ENCODE results near the gene PEMT. TPM values are rescaled to one million over a fixed set of nuclear protein-coding genes. Genes with fewer than 3 reads are reported as not detected.
"Not testable (repeated sequence)": the region's sequence is repeated elsewhere in the genome, so short reads cannot be mapped to it uniquely, and the experiment has no call there.

PEMT gene
- total RNA-seq, 1 experiment from 2014 or later = 53.1 TPM

DNA sequence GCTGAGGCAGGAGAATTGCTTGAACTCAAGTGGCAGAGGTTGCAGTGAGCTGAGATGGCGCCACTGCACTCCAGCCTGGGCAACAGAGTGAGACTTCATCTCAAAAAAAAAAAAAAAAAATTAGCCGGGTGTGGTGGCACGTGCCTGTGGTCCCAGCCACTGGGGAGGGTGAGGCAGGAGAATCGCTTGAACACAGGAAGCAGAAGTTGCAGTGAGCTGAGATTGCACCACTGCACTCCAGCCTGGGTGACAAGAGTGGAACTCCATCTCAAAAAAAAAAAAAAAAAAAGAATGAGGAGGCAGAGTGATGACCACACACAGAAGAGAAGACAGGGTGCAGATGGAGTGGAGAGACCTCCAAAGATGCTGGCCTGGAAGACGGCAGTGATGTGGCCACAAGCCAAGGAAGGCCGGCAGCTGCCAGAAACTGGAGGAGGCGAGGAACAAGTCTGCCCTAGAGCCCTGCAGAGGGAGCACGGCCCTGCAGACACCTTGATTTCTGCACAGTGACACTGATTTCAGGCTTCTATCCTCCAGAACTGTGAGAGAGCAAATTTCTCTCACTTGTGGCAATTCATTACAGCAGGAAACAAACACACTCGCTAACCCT, 48.3 kb upstream of the PEMT start:
- CTCF ChIA-PET = interaction anchor here (1.4 to 4.0 kb wide), 2 partner anchors 26 to 143 kb away, joined by 4 to 49 read pairs; partner anchors contain the start of gene RASD1
- DNase-seq (ENCODE audit: low spot score); H3K27me3 Mint-ChIP-seq (ENCODE audit: low read depth); ATAC-seq; H3K4me1 Mint-ChIP-seq; H3K4me3 Mint-ChIP-seq; H3K27ac Mint-ChIP-seq; H3K36me3 Mint-ChIP-seq; H3K9me3 Mint-ChIP-seq: not testable (repeated sequence)
- POLR2A ChIA-PET = interaction anchor here (0.7 kb wide), 1 partner anchor 708 kb away, joined by 6 read pairs; no protein-coding TSS in a partner anchor

DNA sequence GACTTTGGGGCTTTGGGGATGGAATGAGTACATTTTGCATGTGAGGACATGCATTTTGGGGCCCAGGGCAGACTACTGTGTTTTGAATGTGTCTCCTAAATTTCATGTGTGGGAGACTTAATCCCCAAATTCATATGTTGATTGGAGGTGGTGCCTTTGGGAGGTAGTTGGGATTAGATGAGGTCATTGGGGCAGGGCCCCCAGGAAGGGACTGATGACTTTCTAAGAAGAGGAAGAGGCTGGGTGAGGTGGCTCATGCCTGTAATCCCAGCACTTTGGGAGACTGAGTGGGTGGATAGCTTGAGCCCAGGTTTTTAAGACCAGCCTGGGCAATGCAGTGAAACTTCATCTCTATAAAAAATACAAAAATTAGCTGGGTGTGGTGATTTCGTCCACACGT, 47.0 kb upstream of the PEMT start:
- POLR2A ChIA-PET = interaction anchor here (0.6 kb wide), 1 partner anchor 52 kb away, joined by 3 read pairs; no protein-coding TSS in a partner anchor
- no peak for DNase-seq (ENCODE audit: low spot score)
- TF ChIP-seq, protein P1, sequence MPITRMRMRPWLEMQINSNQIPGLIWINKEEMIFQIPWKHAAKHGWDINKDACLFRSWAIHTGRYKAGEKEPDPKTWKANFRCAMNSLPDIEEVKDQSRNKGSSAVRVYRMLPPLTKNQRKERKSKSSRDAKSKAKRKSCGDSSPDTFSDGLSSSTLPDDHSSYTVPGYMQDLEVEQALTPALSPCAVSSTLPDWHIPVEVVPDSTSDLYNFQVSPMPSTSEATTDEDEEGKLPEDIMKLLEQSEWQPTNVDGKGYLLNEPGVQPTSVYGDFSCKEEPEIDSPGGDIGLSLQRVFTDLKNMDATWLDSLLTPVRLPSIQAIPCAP (CRISPR knock-in tag; IDR thresholded peaks at IDR 0.05) = no peak
- no peak for TF ChIP-seq FOXP1 (CRISPR knock-in tag; IDR thresholded peaks at IDR 0.05; ENCODE audit: borderline replicate concordance)
- no peak for TF ChIP-seq ZNF425 (CRISPR knock-in tag; conservative IDR thresholded peaks at IDR 0.05)
- no peak for TF ChIP-seq TP53 (CRISPR knock-in tag; IDR thresholded peaks at IDR 0.05)
- no peak for TF ChIP-seq RORB (CRISPR knock-in tag; IDR thresholded peaks at IDR 0.05)
- TF ChIP-seq, protein P2, sequence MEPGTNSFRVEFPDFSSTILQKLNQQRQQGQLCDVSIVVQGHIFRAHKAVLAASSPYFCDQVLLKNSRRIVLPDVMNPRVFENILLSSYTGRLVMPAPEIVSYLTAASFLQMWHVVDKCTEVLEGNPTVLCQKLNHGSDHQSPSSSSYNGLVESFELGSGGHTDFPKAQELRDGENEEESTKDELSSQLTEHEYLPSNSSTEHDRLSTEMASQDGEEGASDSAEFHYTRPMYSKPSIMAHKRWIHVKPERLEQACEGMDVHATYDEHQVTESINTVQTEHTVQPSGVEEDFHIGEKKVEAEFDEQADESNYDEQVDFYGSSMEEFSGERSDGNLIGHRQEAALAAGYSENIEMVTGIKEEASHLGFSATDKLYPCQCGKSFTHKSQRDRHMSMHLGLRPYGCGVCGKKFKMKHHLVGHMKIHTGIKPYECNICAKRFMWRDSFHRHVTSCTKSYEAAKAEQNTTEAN (CRISPR knock-in tag; IDR thresholded peaks at IDR 0.05) = no peak
- TF ChIP-seq SP1 (CRISPR knock-in tag; conservative IDR thresholded peaks at IDR 0.05) = no peak
- TF ChIP-seq PRRX2 (CRISPR knock-in tag; IDR thresholded peaks at IDR 0.05) = no peak
- TF ChIP-seq, protein P3, sequence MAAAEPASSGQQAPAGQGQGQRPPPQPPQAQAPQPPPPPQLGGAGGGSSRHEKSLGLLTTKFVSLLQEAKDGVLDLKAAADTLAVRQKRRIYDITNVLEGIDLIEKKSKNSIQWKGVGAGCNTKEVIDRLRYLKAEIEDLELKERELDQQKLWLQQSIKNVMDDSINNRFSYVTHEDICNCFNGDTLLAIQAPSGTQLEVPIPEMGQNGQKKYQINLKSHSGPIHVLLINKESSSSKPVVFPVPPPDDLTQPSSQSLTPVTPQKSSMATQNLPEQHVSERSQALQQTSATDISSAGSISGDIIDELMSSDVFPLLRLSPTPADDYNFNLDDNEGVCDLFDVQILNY (CRISPR knock-in tag; IDR thresholded peaks at IDR 0.05) = no peak
- no peak for TF ChIP-seq HMGA2 (CRISPR knock-in tag; IDR thresholded peaks at IDR 0.05)
- TF ChIP-seq, protein P4, sequence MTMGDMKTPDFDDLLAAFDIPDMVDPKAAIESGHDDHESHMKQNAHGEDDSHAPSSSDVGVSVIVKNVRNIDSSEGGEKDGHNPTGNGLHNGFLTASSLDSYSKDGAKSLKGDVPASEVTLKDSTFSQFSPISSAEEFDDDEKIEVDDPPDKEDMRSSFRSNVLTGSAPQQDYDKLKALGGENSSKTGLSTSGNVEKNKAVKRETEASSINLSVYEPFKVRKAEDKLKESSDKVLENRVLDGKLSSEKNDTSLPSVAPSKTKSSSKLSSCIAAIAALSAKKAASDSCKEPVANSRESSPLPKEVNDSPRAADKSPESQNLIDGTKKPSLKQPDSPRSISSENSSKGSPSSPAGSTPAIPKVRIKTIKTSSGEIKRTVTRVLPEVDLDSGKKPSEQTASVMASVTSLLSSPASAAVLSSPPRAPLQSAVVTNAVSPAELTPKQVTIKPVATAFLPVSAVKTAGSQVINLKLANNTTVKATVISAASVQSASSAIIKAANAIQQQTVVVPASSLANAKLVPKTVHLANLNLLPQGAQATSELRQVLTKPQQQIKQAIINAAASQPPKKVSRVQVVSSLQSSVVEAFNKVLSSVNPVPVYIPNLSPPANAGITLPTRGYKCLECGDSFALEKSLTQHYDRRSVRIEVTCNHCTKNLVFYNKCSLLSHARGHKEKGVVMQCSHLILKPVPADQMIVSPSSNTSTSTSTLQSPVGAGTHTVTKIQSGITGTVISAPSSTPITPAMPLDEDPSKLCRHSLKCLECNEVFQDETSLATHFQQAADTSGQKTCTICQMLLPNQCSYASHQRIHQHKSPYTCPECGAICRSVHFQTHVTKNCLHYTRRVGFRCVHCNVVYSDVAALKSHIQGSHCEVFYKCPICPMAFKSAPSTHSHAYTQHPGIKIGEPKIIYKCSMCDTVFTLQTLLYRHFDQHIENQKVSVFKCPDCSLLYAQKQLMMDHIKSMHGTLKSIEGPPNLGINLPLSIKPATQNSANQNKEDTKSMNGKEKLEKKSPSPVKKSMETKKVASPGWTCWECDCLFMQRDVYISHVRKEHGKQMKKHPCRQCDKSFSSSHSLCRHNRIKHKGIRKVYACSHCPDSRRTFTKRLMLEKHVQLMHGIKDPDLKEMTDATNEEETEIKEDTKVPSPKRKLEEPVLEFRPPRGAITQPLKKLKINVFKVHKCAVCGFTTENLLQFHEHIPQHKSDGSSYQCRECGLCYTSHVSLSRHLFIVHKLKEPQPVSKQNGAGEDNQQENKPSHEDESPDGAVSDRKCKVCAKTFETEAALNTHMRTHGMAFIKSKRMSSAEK (CRISPR knock-in tag; IDR thresholded peaks at IDR 0.05; ENCODE audit: borderline replicate concordance) = no peak
- TF ChIP-seq STAT6 (CRISPR knock-in tag; conservative IDR thresholded peaks at IDR 0.05; ENCODE audit: low read depth) = no peak
- no peak for TF ChIP-seq ZNF121 (CRISPR knock-in tag; IDR thresholded peaks at IDR 0.05)
- no peak for TF ChIP-seq ZNF396 (CRISPR knock-in tag; IDR thresholded peaks at IDR 0.05; ENCODE audit: borderline replicate concordance)
- no peak for TF ChIP-seq FOXJ3 (CRISPR knock-in tag; IDR thresholded peaks at IDR 0.05; ENCODE audit: borderline replicate concordance)
- TF ChIP-seq GTF2I (CRISPR knock-in tag; conservative IDR thresholded peaks at IDR 0.05) = no peak
- no peak for TF ChIP-seq IRF2 (CRISPR knock-in tag; IDR thresholded peaks at IDR 0.05; ENCODE audit: borderline replicate concordance, low read depth)
- TF ChIP-seq AFF4 (CRISPR knock-in tag; IDR thresholded peaks at IDR 0.05; ENCODE audit: borderline replicate concordance) = no peak

More for the DNA sequence above, 47.0 kb upstream of the PEMT start:
- peaks cover 7% of the 10 kb centered on the region for H3K4me1 Mint-ChIP-seq
- CTCF ChIA-PET = interaction anchor here (1.4 to 2.7 kb wide), 2 partner anchors 25 to 142 kb away, joined by 4 to 10 read pairs; partner anchors contain the start of gene RASD1
- H3K27me3 Mint-ChIP-seq (ENCODE audit: low read depth) = no peaks in the 10 kb centered on the region
- H3K27ac Mint-ChIP-seq = no peak overlapping the region
- H3K9me3 Mint-ChIP-seq = no peaks in the 10 kb centered on the region
- H3K4me3 Mint-ChIP-seq = no peak overlapping the region
- no peaks in the 10 kb centered on the region for H3K36me3 Mint-ChIP-seq
- ATAC-seq = no peak

Data from WTC11 (cell line).